ENCODE data around the gene NFASC.

The NFASC gene

GRCh38 chr1:205045146-205045545 is 174.5 kb downstream of the NFASC start:
- no peak for DNase-seq

DNA sequence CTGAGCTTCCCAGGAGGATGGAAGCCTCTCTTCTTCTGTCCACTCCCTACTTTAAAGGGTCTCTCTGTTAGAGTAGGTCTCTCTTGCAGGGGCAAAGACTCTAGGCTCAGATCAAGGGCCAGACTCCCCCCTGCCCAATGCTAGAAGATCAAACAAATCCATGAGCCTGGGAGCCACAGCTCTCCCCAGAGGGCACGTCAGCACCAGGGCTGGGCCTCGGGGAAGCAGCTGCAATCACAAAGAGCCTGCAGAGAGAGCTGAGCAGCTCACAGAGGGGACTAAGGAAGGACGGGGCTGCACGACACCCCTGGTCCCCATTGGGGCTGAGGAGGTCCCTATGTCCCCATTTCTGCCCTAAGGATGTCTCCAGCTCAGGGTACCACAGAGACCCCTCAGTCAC is 176.2 kb downstream of the NFASC start:
- DNase-seq = no peak

DNA sequence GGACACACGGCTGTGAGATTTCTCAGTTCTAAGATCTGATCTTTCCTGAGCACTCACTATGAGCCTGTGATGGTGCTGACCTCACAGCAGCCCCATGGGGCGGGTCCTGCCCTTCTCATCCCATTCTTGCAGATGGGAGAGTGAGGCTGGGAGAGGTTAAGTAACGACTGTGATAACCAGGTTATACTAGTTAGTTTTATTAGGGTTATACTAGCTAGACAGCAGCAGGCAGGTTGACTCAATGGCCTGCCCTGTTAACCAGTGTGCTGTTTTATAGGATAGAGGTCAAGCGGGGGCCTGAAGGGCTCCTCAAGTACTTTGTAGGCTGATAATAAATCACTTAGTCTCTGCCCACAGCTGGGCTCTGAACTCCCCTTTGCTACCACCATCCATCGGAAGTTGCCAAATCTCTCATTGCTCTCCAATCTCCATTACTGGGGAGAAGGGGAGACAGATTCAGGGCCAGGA is 177.1 kb downstream of the NFASC start:
- DNase-seq = no peak

GRCh38 chr1:205048382-205048781 is 177.7 kb downstream of the NFASC start:
- no peak for DNase-seq

DNA sequence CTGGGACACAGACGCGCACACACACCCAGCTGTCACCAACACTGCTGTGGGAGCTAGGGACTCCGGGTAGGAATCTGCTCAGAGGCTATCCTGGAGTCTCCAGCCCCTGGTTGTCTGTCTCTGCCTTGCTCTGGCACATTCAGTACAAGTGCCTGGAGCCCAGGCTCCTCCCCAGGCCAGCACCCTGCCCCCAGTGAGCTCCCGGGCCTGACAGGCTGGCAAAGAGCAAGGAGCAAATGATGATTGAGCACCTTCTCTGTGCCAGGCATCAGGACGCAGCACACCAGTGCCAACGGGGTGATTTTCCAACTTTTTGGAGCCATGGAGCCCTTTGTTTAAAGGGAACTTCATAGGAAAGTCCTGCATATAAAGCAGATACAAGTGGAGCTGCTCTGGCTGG is 178.8 kb downstream of the NFASC start:
- no peak for DNase-seq

DNA sequence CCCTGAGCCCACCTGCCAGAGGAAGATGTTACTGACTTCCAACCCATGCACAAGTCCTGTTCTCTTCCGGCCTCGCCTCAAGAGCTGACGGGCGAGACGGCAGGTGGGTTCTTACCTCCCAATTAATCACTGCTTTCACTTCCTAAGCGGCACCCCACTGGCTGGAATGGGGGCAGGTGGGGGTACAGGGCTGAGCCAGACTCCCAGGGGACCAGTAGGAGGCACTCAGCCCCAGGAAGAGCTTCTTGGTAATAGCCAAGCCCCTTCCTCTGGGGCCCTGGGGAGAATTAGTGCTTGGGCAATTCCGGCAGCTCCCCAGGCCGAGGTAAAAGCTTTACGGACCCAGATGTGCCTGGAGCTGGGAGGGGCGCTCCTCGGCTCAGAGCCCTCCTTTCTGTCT is 182.0 kb downstream of the NFASC start:
- DNase-seq = no peak

GRCh38 chr1:205053296-205053695 is 182.6 kb downstream of the NFASC start:
- DNase-seq = no peak

- no peak for DNase-seq
Observed at GRCh38 chr1:205054013-205054412, 183.4 kb downstream of the NFASC start.

DNA sequence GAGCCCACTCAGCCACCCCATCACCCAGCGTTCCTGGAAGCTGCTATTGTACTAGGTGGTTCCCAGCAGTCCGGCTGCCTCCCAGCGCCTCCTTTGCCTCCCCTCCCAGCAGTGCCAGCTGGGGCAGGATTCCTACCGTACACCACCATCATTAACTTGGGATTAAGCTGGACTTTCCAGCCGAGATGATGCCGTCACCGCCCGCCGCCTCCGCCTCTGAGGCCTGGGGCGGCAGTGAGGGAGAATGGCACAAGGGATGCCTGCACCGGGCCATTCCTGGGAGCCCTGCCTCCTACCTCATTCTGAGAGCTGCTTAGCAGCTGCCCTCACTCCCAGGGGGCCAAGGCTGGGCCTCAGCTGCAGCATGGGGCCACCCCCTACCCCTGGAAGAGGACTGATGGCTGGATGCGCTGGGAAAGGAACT is 185.5 kb downstream of the NFASC start:
- DNase-seq = no peak

- no peak for DNase-seq
Observed at GRCh38 chr1:205056956-205057568, 186.4 kb downstream of the NFASC start.

- DNase-seq = no peak
Observed at GRCh38 chr1:205057808-205058575, 187.3 kb downstream of the NFASC start.

DNA sequence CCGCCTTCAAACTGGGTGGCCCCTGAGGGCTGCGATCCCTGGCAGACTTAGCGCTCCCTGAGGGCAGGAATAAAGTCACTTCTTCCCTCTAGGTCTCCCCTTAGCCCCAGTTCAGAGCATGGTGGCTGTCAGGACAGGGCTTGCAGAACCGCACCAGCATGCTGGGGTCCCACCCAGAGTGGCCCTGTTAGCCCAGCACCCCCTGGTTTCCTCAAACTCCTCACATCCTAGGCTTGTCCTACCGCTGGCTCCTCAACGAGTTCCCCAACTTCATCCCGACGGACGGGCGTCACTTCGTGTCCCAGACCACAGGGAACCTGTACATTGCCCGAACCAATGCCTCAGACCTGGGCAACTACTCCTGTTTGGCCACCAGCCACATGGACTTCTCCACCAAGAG is 188.2 kb downstream of the NFASC start:
- DNase-seq = no peak

GRCh38 chr1:205059660-205060059 is 189.0 kb downstream of the NFASC start:
- DNase-seq = no peak

DNA sequence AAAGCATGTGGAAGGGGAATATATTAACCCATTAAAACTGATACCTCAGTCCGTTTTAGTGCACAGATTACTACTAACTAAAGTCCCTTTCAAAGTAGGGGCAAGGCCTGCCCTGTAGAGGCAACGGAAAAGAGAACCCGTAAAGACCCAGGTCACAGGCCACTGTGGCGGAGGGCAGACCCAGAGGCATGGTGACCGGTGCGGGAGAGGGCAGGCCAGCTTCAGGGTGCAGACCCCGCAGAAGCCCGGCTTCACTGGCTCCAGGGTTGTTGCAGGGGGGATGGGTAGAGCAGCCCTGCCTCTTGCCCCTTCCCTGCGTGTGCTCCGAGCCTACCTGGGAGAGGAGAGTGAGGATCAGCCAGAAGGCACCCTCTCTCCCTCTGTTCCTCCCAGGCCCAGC is 190.1 kb downstream of the NFASC start:
- DNase-seq = no peak

DNA sequence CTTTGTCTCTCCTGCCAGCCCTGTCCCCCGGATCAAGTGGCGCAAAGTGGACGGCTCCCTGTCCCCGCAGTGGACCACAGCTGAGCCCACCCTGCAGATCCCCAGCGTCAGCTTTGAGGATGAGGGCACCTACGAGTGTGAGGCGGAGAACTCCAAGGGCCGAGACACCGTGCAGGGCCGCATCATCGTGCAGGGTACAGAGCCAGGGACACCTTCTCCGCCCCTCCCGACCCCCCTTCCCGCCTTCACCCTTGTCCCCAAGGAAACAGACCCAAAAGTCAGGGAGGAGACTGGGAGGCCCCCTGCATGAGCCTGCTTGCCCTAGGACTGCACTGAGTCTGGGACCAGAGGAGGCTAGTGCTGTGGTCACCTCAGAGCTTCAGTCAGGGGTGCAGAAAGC is 190.6 kb downstream of the NFASC start:
- DNase-seq = no peak

DNA sequence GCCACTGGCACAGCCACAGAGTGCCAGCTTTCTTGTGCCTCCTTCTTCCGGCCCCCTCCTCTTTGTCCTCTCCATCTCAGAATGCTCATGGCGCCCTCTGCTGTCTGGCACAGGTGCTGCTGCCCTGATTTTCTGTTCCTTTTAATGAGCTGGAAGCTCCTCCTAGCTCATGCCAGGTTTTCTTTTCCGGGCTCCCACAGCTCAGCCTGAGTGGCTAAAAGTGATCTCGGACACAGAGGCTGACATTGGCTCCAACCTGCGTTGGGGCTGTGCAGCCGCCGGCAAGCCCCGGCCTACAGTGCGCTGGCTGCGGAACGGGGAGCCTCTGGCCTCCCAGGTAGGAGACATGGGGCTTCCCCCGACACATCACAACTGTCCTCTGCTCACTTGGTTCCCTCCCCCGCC is 191.0 kb downstream of the NFASC start:
- peak; percentile 73 for DNase-seq

DNA sequence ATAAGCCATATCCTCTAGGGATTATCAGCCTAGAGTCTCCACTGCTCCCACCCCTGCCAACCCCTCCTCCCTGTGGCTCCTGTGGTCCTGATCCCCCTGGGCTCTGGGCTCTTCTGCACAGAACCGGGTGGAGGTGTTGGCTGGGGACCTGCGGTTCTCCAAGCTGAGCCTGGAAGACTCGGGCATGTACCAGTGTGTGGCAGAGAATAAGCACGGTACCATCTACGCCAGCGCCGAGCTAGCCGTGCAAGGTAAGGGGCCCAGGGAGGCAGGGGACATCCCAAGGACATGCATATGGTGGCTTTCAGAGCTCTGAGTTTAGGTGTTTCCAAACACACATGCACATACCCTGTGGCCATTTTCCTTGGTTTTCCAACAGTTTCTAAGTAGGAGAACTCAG is 191.7 kb downstream of the NFASC start:
- DNase-seq = no peak

- no peak for DNase-seq
Observed at GRCh38 chr1:205062895-205063294, 192.2 kb downstream of the NFASC start.

- DNase-seq = no peak
Observed at GRCh38 chr1:205064301-205064700, 193.6 kb downstream of the NFASC start.

DNA sequence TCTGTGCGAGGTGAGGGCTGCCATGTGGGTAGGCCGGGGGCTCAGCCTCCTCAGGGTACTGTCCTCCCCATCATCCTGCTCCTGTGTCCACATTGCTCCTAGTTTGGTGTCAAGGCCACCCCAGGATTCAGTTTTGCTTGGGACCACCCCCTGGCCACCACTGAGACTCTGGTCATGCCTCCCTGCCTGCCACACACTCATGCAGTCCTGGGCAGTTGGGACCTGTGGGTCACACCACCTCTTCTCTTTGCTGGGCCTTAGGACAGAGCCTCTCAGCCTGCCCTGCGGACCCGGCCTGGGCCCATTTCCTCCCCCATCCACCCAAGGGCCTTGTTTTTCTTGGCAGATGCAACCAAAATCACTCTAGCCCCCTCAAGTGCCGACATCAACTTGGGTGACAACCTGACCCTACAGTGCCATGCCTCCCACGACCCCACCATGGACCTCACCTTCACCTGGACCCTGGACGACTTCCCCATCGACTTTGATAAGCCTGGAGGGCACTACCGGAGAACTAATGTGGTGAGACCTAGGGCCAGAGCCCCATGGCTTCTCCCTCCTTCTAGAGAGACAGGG is 194.2 kb downstream of the NFASC start:
- DNase-seq = no peak

- no peak for DNase-seq
Observed at GRCh38 chr1:205065666-205066065, 195.0 kb downstream of the NFASC start.

DNA sequence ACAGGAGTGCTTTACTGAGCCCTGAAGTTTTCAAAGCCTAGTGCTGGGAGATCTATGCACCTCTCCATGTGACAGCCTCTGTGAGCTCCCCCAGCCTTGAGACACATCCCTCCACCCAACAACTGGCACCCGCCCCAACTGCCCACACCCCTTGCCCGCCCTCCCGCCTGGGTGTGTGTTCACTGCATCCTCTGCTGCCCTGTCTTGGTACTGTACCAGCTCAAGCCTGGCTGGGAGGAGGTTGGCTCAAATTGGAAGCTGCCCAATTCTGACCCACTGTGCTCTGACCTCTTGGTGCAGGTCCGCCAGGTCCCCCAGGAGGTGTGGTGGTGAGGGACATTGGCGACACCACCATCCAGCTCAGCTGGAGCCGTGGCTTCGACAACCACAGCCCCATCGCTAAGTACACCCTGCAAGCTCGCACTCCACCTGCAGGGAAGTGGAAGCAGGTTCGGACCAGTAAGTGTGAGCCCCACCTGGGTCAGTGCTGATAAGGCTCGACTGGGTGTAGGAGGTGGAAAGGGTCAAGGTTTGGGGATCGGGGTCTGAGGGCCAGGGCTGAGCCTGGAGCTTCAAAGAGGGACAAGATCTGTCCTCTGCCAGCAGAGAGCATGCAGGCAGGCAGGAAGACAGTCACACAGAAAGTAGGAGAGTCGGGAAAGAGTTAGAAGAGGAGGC is 195.6 kb downstream of the NFASC start:
- no peak for DNase-seq

DNA sequence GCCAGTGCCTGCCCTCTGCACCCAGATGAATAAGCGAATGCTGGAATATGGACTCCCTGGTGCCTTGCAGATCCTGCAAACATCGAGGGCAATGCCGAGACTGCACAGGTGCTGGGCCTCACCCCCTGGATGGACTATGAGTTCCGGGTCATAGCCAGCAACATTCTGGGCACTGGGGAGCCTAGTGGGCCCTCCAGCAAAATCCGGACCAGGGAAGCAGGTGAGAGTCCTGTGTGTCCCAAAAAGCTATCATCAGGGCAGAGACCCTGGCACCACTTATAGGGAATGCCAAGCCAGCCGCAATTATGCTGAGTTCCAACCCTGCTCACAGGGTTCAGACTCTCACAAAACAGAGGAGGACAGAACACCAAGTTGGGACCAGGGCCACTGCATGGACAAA is 196.4 kb downstream of the NFASC start:
- no peak for DNase-seq

DNA sequence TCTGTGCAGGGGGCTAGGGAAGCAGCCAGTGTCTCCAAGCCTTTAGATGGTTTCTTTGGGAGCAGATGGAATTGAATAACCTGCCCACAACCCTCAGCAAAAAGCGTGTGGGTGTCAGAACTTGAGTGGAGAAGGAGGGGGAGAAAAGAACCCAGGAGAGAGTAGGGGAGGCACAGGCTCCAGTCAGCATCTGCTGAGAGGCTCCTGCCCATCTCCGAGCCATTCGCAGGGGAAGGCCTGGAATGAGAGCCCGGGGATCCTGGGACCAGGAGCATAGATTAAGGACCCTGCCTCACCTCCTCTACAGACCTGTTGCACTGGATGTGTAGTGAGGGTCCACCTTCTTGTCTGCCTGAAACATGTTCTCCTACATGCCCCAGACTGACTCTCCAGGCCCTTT is 197.3 kb downstream of the NFASC start:
- no peak for DNase-seq
